Right forelimb (tissue), 1 donor: ENCODE measurements around the gene SETD5.

Experiments used
- DNase-seq: peaks from one replicate; pipeline ENCODE4 v3.0.0-alpha.2; 2018

The SETD5 gene

GRCh38 chr3:9390265-9390888, 7.0 kb upstream of the SETD5 start:
- DNase-seq = no peak

- DNase-seq = no peak
Observed at GRCh38 chr3:9392041-9392440, 5.4 kb upstream of the SETD5 start.

GRCh38 chr3:9395570-9396300, 1.7 kb upstream of the SETD5 start:
- no peak for DNase-seq

DNA sequence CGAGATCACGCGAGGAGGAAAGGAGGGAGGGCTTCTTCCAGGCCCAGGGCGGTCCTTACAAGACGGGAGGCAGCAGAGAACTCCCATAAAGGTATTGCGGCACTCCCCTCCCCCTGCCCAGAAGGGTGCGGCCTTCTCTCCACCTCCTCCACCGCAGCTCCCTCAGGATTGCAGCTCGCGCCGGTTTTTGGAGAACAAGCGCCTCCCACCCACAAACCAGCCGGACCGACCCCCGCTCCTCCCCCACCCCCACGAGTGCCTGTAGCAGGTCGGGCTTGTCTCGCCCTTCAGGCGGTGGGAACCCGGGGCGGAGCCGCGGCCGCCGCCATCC, 1.1 kb upstream of the SETD5 start:
- no peak for DNase-seq

- peak; percentile 100 for DNase-seq
Observed at GRCh38 chr3:9396632-9397331, 633 bp upstream of the SETD5 start.

DNA sequence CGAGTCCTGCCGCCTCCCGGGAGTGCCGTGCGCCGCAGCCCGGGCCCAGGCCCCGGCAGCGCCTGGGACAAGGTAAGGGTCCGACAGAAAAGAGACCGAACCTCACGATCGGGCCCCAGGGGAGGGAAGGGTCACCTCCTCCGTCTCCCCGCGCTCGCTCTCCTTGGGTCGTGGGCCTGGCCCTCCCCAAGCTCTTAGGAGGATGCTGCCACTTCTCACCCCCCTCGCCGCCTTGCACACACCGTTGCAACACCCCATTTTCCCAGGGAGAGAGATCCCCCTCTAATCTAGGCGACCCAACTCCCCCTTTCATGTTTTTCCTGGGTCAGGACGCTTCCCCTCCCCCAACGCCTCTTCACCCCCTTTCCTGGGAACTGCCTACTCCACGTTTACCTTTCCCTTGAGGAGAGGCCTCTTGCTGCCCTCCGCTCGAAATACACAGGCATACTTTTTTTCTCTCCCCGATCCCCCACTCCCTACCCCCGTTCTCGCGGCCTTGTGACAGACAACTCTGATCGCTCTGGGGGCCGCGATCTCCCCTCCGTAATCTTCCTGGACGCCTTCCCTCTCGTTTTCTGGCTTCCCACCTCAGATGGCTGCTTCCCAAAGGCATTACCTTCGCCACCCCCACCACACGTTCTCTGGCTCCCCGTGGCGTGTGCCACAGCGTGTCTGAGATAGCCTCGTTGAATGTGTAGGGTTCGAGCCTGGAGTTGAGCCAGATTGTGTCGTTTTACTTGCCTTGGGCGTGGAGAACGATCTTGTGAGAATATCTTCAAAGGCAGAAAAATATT, 688 bp downstream of the SETD5 start:
- DNase-seq = peak; percentile 75

- DNase-seq = peak; percentile 57
Observed at GRCh38 chr3:9398700-9399336, 1.4 kb downstream of the SETD5 start.

GRCh38 chr3:9399337-9399703, 1.9 kb downstream of the SETD5 start:
- DNase-seq = no peak

DNA sequence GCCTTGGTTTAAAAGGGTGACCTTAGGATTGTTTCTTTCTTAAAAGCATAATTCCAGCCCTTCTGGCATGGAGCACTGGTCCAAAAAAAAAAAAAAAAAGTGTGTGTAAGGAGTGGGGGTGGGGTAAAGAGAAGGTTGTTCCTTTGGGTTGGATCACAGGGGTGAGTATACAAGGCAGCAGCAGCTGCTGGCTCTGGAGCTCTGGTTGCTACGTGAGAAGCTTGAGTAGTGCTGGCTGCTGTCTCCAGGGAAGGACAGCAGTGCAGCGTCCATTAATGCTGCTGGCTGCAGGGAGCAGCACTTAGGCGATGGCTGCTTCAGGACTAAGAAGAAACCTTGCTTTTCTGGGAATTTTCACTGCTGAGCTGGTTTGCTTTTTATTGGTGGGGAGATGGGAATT, 2.3 kb downstream of the SETD5 start:
- DNase-seq = peak; percentile 75

GRCh38 chr3:9400616-9401015, 3.2 kb downstream of the SETD5 start:
- DNase-seq = no peak

- no peak for DNase-seq
Observed at GRCh38 chr3:9401986-9402385, 4.6 kb downstream of the SETD5 start.

DNA sequence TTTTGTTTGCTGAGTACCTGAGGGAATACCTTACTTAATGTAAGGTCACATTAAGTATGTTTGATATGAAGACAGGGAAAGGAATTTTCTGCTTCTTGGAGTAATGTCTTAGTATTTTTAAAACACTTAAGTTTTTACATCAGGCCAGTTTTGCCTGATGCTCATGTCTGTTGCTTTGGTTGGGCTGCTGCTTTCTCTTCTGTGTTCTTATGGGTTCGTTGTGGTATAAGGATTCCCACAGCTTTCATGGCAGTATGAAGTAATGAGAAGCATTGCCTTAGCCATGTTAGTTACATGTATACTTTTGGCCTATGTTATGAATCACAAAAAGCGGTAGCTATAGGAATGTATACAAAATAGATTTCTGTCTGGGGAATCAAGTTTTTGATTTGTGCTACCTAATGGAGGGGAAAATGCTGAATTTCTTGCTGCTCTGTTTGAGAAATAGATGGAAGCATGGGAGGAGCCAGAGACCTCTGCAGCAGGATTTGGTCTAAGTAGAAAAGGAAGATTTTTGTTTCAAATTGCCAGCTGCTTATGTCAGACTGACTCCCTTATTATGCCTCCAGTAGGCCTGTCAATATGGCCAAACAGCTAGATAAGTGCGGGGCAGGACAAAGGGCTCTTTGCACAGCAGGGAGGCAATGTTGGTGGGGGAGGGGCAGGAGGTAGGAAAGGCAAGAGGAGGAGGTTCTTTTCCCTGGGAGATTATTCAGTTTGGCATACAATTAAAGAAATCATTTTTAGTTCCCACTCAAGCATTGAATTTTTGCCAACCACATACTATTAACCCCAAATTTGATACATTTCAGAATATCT, 5.2 kb downstream of the SETD5 start:
- no peak for DNase-seq

DNA sequence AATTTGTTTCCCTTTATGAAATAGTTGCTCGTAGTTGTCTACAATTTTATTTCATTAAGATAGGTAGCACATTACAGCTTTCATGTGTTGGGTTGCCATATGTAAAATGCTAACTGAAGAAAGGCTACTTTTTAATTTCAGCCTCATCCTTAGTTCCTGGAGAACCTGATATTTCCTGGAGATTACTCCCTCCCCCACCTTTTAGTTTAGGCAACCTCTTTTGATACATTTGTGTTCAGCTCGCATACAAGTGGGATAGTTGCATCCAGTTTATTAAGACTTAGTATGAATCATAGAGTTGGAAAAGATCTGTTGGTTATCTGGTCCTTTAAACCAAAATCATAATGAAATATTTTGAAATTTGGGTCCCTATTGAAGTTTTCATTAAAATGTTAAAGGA, 6.0 kb downstream of the SETD5 start:
- DNase-seq = no peak

- no peak for DNase-seq
Observed at GRCh38 chr3:9404680-9405079, 7.3 kb downstream of the SETD5 start.

GRCh38 chr3:9405756-9406155, 8.3 kb downstream of the SETD5 start:
- DNase-seq = no peak

DNA sequence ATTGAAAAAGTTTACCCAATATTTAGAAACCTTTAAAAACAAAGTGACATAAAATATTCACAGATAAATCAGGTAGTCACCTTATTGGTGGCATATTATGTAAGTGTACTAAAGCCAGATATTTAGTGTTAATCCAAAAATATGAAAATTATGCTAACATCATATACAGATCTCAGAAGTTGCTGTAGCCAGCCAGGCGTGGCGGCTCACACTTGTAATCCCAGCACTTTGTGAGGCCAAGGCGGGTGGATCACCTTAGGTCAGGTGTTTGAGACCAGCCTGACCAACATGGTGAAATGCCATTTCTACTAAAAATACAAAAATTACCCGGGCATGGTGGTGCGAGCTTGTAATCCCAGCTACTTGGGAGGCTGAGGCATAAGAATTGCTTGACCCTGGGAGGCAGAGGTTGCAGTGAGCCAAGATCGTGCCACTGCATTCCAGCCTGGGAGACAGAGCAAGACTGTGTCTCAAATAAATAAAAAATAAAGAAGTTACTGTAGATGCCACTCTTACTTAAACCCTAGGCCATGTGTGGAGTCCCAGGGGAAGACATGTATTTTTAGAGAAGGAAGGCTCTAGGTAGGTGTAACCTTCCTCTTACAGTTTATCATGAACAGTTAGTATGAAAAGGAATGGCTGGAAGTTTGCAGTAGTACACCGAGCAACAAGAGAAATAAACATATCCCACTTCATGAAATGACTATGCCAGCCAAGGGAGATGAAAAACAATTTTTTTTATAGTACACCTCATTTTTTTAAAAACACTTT, 9.6 kb downstream of the SETD5 start:
- DNase-seq = no peak

DNA sequence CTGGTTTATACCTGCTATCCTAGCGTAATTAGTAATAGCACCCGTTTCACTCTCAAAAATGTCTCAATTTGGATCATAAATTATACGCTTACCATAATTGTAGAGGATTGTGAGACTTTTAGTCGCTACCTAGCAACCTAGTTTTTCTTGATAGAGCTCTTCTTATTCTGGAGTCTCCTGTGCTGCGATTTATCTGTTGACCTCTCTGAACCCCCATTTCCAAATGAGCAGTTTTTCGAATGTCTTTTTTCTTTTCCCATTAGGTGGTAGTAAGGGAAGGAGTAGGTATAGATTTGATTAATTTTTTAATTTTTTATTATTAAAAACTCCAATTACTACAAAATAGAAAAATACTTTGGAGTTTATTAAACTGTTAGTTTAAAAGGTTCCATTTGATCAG, 10.6 kb downstream of the SETD5 start:
- no peak for DNase-seq

GRCh38 chr3:9408546-9408945, 11.1 kb downstream of the SETD5 start:
- DNase-seq = no peak

- no peak for DNase-seq
Observed at GRCh38 chr3:9409981-9410854, 12.8 kb downstream of the SETD5 start.

DNA sequence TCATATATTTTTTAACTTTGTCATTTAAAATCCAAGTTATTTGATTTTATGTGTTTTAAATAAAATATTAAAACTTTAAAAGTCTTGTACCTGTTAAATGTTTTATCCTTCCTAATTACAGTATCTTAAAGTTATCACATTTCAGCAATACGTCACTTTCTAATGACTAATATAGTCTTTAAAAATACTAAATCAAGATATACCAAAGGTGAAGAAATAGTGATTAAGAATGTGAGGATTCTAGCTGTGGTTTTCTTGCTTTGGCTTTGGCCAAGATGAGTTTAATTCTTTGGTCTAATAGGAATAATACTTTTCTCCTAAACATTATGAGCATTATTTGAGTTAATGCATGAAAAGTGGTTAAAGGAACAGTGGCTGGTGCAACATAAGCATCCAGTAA, 13.9 kb downstream of the SETD5 start:
- DNase-seq = no peak
